ENCODE measurements around the gene SLC27A5.
"Not testable (repeated sequence)": the region's sequence is repeated elsewhere in the genome, so short reads cannot be mapped to it uniquely, and the experiment has no call there.

The SLC27A5 gene

DNA sequence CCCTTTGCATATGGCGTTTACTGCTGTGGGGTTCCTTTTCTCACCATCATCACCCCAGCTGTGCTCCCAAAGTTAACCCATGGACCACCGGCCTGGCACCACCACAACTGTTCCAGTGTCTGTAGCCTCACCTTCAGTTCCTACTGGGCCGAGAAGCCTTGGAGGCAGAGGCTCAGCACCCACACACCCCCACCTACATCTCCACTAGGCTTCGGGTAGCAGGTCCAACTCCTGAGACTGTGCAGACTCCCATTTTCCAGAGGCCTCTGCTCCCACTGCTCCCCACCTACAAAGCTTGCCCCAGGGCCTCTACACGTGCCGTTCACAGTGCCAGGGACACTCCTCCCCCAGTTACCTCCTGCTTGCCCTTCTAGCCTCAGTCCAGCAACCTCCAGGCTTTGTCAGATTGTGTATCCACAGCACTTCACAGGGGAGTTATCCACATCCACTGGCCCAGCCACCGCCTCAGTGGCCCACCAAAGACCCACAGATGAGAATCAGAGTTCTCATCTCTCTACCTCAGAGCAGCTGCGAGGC lies 14.1 kb downstream of the SLC27A5 start:
- TF ChIP-seq, protein P1, sequence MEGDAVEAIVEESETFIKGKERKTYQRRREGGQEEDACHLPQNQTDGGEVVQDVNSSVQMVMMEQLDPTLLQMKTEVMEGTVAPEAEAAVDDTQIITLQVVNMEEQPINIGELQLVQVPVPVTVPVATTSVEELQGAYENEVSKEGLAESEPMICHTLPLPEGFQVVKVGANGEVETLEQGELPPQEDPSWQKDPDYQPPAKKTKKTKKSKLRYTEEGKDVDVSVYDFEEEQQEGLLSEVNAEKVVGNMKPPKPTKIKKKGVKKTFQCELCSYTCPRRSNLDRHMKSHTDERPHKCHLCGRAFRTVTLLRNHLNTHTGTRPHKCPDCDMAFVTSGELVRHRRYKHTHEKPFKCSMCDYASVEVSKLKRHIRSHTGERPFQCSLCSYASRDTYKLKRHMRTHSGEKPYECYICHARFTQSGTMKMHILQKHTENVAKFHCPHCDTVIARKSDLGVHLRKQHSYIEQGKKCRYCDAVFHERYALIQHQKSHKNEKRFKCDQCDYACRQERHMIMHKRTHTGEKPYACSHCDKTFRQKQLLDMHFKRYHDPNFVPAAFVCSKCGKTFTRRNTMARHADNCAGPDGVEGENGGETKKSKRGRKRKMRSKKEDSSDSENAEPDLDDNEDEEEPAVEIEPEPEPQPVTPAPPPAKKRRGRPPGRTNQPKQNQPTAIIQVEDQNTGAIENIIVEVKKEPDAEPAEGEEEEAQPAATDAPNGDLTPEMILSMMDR (conservative IDR thresholded peaks at IDR 0.05; ENCODE audit: low read depth): no peak
- CTCF ChIA-PET: no interaction called here
- DNase-seq (ENCODE audit: low spot score): no peak
- POLR2A ChIA-PET (ENCODE audit: low non-redundant PET): no interaction called here
- peak overlapping the region; percentile 81 for H3K27ac ChIP-seq

- CTCF ChIA-PET: no interaction called here
- POLR2A ChIA-PET (ENCODE audit: low non-redundant PET): no interaction called here
- no peak for DNase-seq (ENCODE audit: low spot score)
- H3K27ac ChIP-seq: no peak overlapping the region
- TF ChIP-seq, protein P1 (conservative IDR thresholded peaks at IDR 0.05; ENCODE audit: low read depth): no peak
These were observed 19.5 kb downstream of the SLC27A5 start for GRCh38 chr19:58492265-58492664.

DNA sequence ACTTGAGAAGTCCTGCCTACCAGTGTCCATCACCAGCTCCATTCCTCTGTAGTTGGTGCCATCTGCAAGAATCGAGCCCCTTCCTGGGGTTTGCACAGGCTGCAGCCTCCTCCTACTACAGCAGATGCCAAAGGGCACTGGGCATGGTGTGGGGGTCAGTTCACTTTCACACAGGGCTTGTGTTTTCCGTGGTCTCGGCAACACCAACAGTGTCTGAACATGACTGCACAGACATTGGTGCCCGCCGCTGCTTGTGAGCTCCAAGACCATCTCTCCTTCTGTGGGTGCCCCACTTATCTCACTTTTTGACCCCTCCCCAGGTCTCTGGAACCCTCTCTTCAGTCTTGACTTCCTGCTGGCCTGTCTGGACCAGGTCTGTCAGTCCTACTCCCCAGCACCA lies 20.4 kb downstream of the SLC27A5 start:
- no peak overlapping the region for H3K27ac ChIP-seq
- CTCF ChIA-PET: no interaction called here
- TF ChIP-seq, protein P1 (conservative IDR thresholded peaks at IDR 0.05; ENCODE audit: low read depth): no peak
- no peak for DNase-seq (ENCODE audit: low spot score)
- POLR2A ChIA-PET (ENCODE audit: low non-redundant PET): no interaction called here

DNA sequence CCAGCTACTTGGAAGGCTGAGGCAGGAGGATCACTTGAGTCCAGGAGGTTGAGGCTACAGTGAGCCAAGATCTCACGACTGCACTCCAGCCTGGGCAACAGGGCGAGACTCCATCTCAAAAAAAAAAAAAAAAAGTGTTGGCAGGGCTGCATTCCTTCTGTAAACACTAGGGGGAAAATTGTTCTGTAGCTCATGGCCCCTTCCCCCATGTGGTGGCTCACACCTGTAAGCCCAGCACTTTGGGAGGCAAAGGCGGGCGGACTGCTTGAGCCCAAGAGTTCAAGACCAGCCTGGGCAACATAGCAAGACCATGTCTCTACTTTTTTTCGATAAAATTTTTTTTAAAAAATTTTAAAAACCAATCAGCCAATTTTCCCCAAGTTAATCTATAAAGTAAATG lies 27.4 kb downstream of the SLC27A5 start:
- CTCF ChIA-PET; POLR2A ChIA-PET (ENCODE audit: low non-redundant PET); H3K27ac ChIP-seq; DNase-seq (ENCODE audit: low spot score): not testable (repeated sequence)

DNA sequence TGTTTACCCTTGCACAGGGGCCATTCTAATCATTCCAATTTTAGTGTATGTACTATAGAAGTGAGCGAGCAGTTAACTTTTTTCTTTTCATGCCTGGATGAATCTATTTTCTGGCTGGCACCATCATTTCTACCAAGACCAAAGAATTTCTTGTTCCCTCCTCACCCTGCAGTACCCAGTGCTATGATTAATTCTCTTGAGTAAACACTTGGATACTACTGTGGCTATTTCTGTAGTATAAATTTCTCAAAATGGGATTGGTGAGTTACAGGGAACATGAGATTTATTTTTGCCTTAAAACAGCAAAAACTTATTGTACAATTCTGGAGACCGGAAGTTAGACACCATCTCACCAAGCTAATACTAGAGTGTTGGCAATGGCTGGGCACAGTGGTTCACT lies 28.0 kb downstream of the SLC27A5 start:
- POLR2A ChIA-PET (ENCODE audit: low non-redundant PET): no interaction called here
- no peak overlapping the region for H3K27ac ChIP-seq
- CTCF ChIA-PET: no interaction called here
- TF ChIP-seq, protein P1 (conservative IDR thresholded peaks at IDR 0.05; ENCODE audit: low read depth): no peak
- DNase-seq (ENCODE audit: low spot score): no peak

DNA sequence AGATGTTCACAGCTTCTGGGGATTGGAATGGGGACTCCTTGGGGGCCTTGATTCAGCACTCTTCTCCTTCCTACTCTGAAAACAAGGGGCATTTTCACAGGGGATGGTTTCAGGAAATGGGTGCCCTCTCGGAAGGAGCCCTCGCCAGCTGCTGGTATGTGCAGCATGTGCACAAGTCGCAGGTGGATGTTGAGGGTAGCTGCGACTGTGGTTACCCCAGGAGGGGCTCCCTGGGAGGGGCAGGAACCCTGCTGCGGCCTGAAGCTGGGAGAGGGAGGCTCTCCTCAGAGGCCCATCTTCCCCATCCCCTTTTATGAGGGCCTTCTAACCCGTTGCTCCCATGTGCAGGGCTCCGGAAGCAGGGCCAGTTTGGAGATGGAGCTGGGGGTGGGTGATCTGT lies 29.4 kb downstream of the SLC27A5 start:
- ChIA-PET CTCF (interaction anchor here (1.2 kb wide), 1 partner anchor 76 kb away, joined by 3 read pairs; no protein-coding TSS in a partner anchor), POLR2A (ENCODE audit: low non-redundant PET) (no interaction called here)
- no peak for DNase-seq (ENCODE audit: low spot score)
- TF ChIP-seq, protein P1 (conservative IDR thresholded peaks at IDR 0.05; ENCODE audit: low read depth): no peak
- H3K27ac ChIP-seq: no peak overlapping the region

DNA sequence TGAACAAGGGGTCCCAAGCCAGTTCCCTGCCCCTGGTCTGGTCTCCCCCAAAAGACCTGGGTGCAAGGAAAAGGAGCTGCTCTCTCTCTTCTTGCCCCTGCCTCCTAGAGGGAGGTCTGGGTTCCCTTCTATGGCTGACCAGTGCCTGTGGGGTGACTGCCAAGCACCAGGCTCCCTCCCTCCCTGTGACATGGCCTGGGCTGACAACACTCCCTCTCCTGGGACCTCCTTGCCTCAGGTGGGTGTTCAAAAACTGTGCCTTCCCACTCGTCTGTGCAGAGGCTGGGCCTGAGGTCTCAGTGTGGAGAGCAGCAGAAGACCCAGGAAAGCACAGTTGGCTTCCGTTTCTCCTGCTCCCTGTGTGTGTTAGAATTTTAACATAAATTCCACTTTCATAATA lies 31.0 kb downstream of the SLC27A5 start:
- H3K27ac ChIP-seq: peak overlapping the region; percentile 93
- ChIA-PET POLR2A (ENCODE audit: low non-redundant PET) (no interaction called here), CTCF (no interaction called here)
- no peak for DNase-seq (ENCODE audit: low spot score)
- TF ChIP-seq, protein P1 (conservative IDR thresholded peaks at IDR 0.05; ENCODE audit: low read depth): no peak
